ENCODE measurements around the gene HOMER3. TPM values are rescaled to one million over a fixed set of nuclear protein-coding genes. Genes with fewer than 3 reads are reported as not detected.

HOMER3 gene
- total and polyA plus RNA-seq, 2 experiments from 2014 or later = 16.7 to 38.4 TPM

GRCh38 chr19:18933297-18933696, 7.7 kb downstream of the HOMER3 start (continued):
- TF ChIP-seq ZNF462 (CRISPR knock-in tag; IDR thresholded peaks at IDR 0.05) (no peak), EZH2 (IDR thresholded peaks at IDR 0.05; ENCODE audit: low read depth, unreplicated experiment) (no peak), STAT1 (IDR thresholded peaks at IDR 0.05; ENCODE audit: unreplicated experiment) (no peak), POLR2AphosphoS5 (IDR thresholded peaks at IDR 0.05; ENCODE audit: low read depth) (no peak), EZH2phosphoT487 (IDR thresholded peaks at IDR 0.05; ENCODE audit: unreplicated experiment) (no peak)
- TF ChIP-seq, protein P1, sequence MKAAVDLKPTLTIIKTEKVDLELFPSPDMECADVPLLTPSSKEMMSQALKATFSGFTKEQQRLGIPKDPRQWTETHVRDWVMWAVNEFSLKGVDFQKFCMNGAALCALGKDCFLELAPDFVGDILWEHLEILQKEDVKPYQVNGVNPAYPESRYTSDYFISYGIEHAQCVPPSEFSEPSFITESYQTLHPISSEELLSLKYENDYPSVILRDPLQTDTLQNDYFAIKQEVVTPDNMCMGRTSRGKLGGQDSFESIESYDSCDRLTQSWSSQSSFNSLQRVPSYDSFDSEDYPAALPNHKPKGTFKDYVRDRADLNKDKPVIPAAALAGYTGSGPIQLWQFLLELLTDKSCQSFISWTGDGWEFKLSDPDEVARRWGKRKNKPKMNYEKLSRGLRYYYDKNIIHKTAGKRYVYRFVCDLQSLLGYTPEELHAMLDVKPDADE (IDR thresholded peaks at IDR 0.05) = no peak
- TF ChIP-seq, protein P2, sequence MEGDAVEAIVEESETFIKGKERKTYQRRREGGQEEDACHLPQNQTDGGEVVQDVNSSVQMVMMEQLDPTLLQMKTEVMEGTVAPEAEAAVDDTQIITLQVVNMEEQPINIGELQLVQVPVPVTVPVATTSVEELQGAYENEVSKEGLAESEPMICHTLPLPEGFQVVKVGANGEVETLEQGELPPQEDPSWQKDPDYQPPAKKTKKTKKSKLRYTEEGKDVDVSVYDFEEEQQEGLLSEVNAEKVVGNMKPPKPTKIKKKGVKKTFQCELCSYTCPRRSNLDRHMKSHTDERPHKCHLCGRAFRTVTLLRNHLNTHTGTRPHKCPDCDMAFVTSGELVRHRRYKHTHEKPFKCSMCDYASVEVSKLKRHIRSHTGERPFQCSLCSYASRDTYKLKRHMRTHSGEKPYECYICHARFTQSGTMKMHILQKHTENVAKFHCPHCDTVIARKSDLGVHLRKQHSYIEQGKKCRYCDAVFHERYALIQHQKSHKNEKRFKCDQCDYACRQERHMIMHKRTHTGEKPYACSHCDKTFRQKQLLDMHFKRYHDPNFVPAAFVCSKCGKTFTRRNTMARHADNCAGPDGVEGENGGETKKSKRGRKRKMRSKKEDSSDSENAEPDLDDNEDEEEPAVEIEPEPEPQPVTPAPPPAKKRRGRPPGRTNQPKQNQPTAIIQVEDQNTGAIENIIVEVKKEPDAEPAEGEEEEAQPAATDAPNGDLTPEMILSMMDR (conservative IDR thresholded peaks at IDR 0.05; ENCODE audit: low read depth in 2 of 2) = no peak

All from GM23338 (cell line).